ENCODE data around the gene TBC1D3B.
"Not testable (repeated sequence)": the region's sequence is repeated elsewhere in the genome, so short reads cannot be mapped to it uniquely, and the experiment has no call there.

DNA sequence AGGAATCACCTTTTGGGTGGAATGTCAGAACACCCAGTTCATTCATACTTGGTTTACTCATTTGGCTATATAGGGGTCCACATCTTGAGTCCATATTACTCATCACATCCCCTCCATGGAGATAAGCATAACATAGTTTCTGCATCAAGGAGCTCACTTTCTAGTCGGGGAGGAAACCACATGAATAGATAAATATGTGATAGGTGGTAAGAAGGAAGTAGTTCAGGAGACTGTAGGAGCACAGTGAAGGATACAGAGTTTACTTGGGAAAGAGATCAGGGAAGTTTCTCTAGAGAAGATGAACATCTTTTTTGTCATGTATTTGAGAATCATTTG is 30.0 kb upstream of the TBC1D3B start:
- TF ChIP-seq MEIS1 (CRISPR knock-in tag; IDR thresholded peaks at IDR 0.05; ENCODE audit: borderline replicate concordance); CTCF (tag by site-specific recombination; IDR thresholded peaks at IDR 0.05); ZFHX2 (tag by site-specific recombination; conservative IDR thresholded peaks at IDR 0.05); PRDM2 (tag by site-specific recombination; IDR thresholded peaks at IDR 0.05; ENCODE audit: borderline replicate concordance); HOXA7 (CRISPR knock-in tag; IDR thresholded peaks at IDR 0.05; ENCODE audit: borderline replicate concordance); ZNF335 (tag by site-specific recombination; conservative IDR thresholded peaks at IDR 0.05); SCRT1 (tag by site-specific recombination; IDR thresholded peaks at IDR 0.05; ENCODE audit: borderline replicate concordance); ZNF24 (tag by site-specific recombination; IDR thresholded peaks at IDR 0.05); ZEB2 (tag by site-specific recombination; IDR thresholded peaks at IDR 0.05); GLI4 (tag by site-specific recombination; IDR thresholded peaks at IDR 0.05); ZNF302 (tag by site-specific recombination; IDR thresholded peaks at IDR 0.05; ENCODE audit: low read depth); TRIM28 (IDR thresholded peaks at IDR 0.05; ENCODE audit: borderline replicate concordance, low read length); ZNF785 (tag by site-specific recombination; IDR thresholded peaks at IDR 0.05): not testable (repeated sequence)
- TF ChIP-seq, protein P1, sequence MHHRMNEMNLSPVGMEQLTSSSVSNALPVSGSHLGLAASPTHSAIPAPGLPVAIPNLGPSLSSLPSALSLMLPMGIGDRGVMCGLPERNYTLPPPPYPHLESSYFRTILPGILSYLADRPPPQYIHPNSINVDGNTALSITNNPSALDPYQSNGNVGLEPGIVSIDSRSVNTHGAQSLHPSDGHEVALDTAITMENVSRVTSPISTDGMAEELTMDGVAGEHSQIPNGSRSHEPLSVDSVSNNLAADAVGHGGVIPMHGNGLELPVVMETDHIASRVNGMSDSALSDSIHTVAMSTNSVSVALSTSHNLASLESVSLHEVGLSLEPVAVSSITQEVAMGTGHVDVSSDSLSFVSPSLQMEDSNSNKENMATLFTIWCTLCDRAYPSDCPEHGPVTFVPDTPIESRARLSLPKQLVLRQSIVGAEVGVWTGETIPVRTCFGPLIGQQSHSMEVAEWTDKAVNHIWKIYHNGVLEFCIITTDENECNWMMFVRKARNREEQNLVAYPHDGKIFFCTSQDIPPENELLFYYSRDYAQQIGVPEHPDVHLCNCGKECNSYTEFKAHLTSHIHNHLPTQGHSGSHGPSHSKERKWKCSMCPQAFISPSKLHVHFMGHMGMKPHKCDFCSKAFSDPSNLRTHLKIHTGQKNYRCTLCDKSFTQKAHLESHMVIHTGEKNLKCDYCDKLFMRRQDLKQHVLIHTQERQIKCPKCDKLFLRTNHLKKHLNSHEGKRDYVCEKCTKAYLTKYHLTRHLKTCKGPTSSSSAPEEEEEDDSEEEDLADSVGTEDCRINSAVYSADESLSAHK (tag by site-specific recombination; IDR thresholded peaks at IDR 0.05) = not testable (repeated sequence)

Measured in HEK293 (cell line).